Measurements from ENCODE around the gene PPT1. TPM values are rescaled to one million over a fixed set of nuclear protein-coding genes. Genes with fewer than 3 reads are reported as not detected.

Gene PPT1
- total RNA-seq, 1 donor from 2014 or later = 33.4 TPM

DNA sequence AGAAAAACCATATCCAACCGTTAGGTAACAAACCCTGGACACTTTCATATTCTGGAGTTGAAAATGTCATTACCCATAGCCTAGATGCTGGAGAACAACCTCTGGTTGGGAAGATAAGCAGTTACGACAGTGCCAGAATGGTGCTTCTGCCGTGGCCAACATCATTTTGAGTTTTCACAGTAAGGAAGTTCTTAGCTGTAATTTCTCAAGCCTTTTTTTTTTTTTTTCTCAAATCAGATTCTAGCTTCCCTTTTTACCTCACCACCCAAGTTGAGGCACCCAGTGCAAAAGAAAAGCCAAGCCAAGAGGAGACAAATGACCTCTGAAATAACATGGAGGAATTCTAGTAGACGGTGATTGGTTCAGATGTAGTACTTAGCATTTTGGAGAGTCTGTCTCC is 21.8 kb downstream of the PPT1 start:
- Histone ChIP-seq H3K36me3 (ENCODE audit: control insufficient read depth in 3 of 3, insufficient read depth in 3 of 3, low read length in 3 of 3) (peaks cover 28 to 53% (median 53%) of the 10 kb centered on the region in 3 donors), H3K27me3 (ENCODE audit: control insufficient read depth in 3 of 3, insufficient read depth in 3 of 3, low read length in 3 of 3) (no peaks in the 10 kb centered on the region), H3K9me3 (ENCODE audit: control insufficient read depth in 3 of 3, low read length in 3 of 3) (no peaks in the 10 kb centered on the region), H3K27ac (ENCODE audit: low read depth, low read length) (no peak overlapping the region), H3K4me3 (ENCODE audit: low read length in 3 of 3) (no peak overlapping the region), H3K4me1 (ENCODE audit: control insufficient read depth in 3 of 3, insufficient read depth in 3 of 3, low read length in 3 of 3) (peaks cover 0 to 3% (median 0%) of the 10 kb centered on the region in 3 donors), H3K9ac (ENCODE audit: low read depth in 1 of 3, low read length in 3 of 3) (no peak overlapping the region)

DNA sequence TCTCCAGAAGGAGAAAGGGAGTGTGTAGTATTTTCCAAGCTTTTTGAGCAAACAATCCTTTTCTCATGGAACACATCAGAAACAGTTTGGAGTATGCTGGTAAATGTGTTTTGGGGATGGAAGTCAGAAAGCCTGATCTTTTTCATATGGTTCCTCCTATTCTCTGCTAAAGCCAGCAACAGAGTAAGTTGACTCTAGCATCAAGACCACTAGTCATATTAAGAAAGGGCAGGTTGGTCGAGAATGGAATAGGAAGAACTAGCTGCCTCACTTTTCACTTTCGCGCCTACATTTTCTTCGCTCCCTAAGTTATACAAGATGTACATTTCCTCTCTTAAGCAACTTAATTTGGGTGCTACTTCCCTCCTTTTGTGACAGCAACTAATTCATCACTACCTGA is 24.0 kb downstream of the PPT1 start:
- H3K36me3 ChIP-seq (ENCODE audit: control insufficient read depth in 3 of 3, insufficient read depth in 3 of 3, low read length in 3 of 3) = peaks cover 36 to 74% (median 57%) of the 10 kb centered on the region in 3 donors
- H3K9ac ChIP-seq (ENCODE audit: low read depth in 1 of 3, low read length in 3 of 3) = no peak overlapping the region
- no peak overlapping the region for H3K4me3 ChIP-seq (ENCODE audit: low read length in 3 of 3)
- H3K9me3 ChIP-seq (ENCODE audit: control insufficient read depth in 3 of 3, low read length in 3 of 3) = no peaks in the 10 kb centered on the region
- H3K4me1 ChIP-seq (ENCODE audit: control insufficient read depth in 3 of 3, insufficient read depth in 3 of 3, low read length in 3 of 3) = peaks cover 0 to 3% (median 0%) of the 10 kb centered on the region in 3 donors
- no peaks in the 10 kb centered on the region for H3K27me3 ChIP-seq (ENCODE audit: control insufficient read depth in 3 of 3, insufficient read depth in 3 of 3, low read length in 3 of 3)
- H3K27ac ChIP-seq (ENCODE audit: low read depth, low read length) = no peak overlapping the region

DNA sequence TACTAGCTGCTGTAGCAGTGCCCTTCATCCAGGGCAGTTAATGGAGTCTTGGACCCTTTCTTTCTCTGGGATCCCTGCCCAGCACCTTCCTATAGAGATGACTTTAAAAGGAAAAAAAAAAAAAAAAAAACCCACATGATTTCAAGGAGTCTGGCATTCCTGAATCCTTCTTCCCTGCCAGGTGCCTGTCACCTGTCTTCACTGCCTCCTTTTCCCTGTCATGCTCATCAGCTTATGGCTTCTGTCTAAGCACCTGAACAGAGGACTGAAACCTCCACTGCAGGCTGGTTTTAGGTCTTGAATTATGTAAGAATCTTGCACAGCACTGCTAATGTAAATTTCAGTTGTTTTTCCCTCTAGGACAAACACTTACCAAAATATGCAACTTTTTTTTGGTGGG is 24.9 kb downstream of the PPT1 start:
- peaks cover 0 to 6% (median 0%) of the 10 kb centered on the region in 3 donors for H3K4me1 ChIP-seq (ENCODE audit: control insufficient read depth in 3 of 3, insufficient read depth in 3 of 3, low read length in 3 of 3)
- H3K36me3 ChIP-seq (ENCODE audit: control insufficient read depth in 3 of 3, insufficient read depth in 3 of 3, low read length in 3 of 3) = peaks cover 44 to 79% (median 60%) of the 10 kb centered on the region in 3 donors
- no peaks in the 10 kb centered on the region for H3K9me3 ChIP-seq (ENCODE audit: control insufficient read depth in 3 of 3, low read length in 3 of 3)
- H3K9ac ChIP-seq (ENCODE audit: low read depth in 1 of 3, low read length in 3 of 3) = no peak overlapping the region
- H3K27me3 ChIP-seq (ENCODE audit: control insufficient read depth in 3 of 3, insufficient read depth in 3 of 3, low read length in 3 of 3) = no peaks in the 10 kb centered on the region
- no peak overlapping the region for H3K4me3 ChIP-seq (ENCODE audit: low read length in 3 of 3)
- H3K27ac ChIP-seq (ENCODE audit: low read depth, low read length) = no peak overlapping the region

GRCh38 chr1:40067851-40068250 is 29.2 kb downstream of the PPT1 start:
- Histone ChIP-seq H3K4me3 (ENCODE audit: low read length in 3 of 3) (no peak overlapping the region), H3K36me3 (ENCODE audit: control insufficient read depth in 3 of 3, insufficient read depth in 3 of 3, low read length in 3 of 3) (peaks cover 68 to 98% (median 82%) of the 10 kb centered on the region in 3 donors), H3K9ac (ENCODE audit: low read depth in 1 of 3, low read length in 3 of 3) (no peak overlapping the region), H3K27me3 (ENCODE audit: control insufficient read depth in 3 of 3, insufficient read depth in 3 of 3, low read length in 3 of 3) (no peaks in the 10 kb centered on the region), H3K4me1 (ENCODE audit: control insufficient read depth in 3 of 3, insufficient read depth in 3 of 3, low read length in 3 of 3) (peaks cover 0 to 7% (median 4%) of the 10 kb centered on the region in 3 donors), H3K27ac (ENCODE audit: low read depth, low read length) (no peak overlapping the region), H3K9me3 (ENCODE audit: control insufficient read depth in 3 of 3, low read length in 3 of 3) (no peaks in the 10 kb centered on the region)

DNA sequence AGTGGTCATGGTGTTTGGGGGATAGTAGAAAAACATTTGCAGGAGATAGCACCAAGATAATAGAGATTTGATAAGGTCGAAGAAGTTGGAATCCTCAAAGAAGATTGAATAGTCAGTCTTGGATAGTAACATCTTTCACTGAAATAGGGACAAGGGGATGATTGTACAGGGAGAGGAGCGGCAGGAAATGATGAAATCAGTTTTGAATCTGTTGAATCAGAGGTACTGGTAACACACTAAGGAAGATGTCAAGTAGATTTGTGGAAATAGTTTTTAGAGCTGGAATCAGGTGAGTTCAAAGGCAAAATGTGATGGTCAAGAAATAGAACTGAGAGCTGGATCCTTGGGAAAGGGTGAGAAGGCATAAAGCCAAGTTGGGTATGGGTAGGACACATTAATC is 30.0 kb downstream of the PPT1 start:
- Histone ChIP-seq H3K27ac (ENCODE audit: low read depth, low read length) (no peak overlapping the region), H3K9ac (ENCODE audit: low read depth in 1 of 3, low read length in 3 of 3) (no peak overlapping the region), H3K4me1 (ENCODE audit: control insufficient read depth in 3 of 3, insufficient read depth in 3 of 3, low read length in 3 of 3) (peaks cover 0 to 7% (median 4%) of the 10 kb centered on the region in 3 donors), H3K36me3 (ENCODE audit: control insufficient read depth in 3 of 3, insufficient read depth in 3 of 3, low read length in 3 of 3) (peaks cover 65 to 95% (median 77%) of the 10 kb centered on the region in 3 donors), H3K4me3 (ENCODE audit: low read length in 3 of 3) (no peak overlapping the region), H3K27me3 (ENCODE audit: control insufficient read depth in 3 of 3, insufficient read depth in 3 of 3, low read length in 3 of 3) (no peaks in the 10 kb centered on the region), H3K9me3 (ENCODE audit: control insufficient read depth in 3 of 3, low read length in 3 of 3) (no peaks in the 10 kb centered on the region)

DNA sequence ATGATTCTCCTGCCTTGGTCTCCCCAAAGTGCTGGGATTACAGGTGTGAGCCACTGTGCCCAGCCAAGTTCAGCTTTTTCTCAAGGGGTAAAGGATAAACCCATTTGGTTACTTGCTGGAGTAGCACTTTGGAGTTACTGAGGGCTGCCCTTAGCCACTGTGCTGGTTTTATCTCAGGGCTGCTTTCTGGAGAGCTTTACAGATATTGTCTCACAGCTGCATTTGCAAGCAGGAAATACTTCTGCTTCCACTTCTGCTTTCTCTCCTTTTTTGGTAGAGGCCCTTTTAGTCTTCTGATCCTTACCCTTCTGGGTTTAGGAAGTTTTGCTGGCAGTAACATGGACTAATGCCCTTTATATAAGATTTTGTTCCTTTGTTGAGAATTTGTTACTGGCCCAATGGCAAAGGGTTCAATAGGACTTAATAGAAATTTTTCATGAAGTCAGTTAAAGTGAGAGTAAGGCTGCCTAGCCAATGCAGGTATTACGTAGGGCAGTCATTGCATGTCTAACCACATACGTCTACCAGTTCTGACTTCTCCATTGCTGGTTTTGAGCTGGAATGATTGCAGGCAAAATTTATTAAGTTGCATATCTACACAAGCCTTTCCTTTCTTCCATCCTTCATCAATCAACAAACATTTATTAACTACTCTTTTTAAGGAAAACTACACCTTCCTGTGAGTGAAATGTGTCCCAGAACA is 32.1 kb downstream of the PPT1 start:
- Histone ChIP-seq H3K9ac (ENCODE audit: low read depth in 1 of 3, low read length in 3 of 3) (no peak overlapping the region), H3K27ac (ENCODE audit: low read depth, low read length) (no peak overlapping the region), H3K4me3 (ENCODE audit: low read length in 3 of 3) (no peak overlapping the region), H3K36me3 (ENCODE audit: control insufficient read depth in 3 of 3, insufficient read depth in 3 of 3, low read length in 3 of 3) (peaks cover 52 to 80% (median 73%) of the 10 kb centered on the region in 3 donors), H3K27me3 (ENCODE audit: control insufficient read depth in 3 of 3, insufficient read depth in 3 of 3, low read length in 3 of 3) (no peaks in the 10 kb centered on the region), H3K9me3 (ENCODE audit: control insufficient read depth in 3 of 3, low read length in 3 of 3) (no peaks in the 10 kb centered on the region), H3K4me1 (ENCODE audit: control insufficient read depth in 3 of 3, insufficient read depth in 3 of 3, low read length in 3 of 3) (peaks cover 4 to 14% (median 4%) of the 10 kb centered on the region in 3 donors)

DNA sequence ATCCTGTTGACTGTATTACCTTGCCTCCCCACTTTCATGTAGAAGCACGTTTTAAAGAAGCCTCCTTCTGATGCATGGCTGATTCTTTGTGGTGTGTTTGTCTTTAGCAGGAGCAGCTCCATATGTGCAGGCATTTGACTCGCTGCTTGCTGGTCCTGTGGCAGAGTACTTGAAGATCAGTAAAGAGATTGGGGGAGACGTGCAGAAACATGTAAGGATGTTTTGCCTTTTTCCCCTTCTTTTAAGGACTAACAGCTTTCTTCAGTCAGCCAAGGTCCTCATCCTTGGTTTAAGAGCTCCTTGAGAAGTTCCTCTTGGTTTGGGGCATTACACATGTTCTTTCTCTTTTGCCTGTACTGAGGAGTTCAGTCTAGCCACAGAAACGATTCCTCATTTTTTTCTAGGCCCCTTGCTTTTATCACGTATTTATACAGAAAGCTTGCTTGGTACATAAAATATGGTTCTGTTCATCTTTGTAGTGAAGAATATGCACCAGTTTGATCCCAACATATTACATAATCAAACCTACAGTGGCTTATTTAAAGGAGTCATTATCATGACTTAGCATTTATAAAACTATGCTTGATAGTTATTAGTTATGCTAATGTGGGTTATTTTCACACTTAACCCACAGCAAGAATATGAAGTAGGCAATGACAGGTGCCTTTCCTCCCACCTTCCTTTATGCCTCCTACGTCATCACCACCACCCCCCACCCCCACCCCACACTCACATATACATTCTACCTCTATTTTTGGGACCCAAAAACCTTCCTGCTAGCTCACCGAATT is 36.9 kb downstream of the PPT1 start:
- Histone ChIP-seq H3K9me3 (ENCODE audit: control insufficient read depth in 3 of 3, low read length in 3 of 3) (no peaks in the 10 kb centered on the region), H3K9ac (ENCODE audit: low read depth in 1 of 3, low read length in 3 of 3) (no peak overlapping the region), H3K27me3 (ENCODE audit: control insufficient read depth in 3 of 3, insufficient read depth in 3 of 3, low read length in 3 of 3) (no peaks in the 10 kb centered on the region), H3K36me3 (ENCODE audit: control insufficient read depth in 3 of 3, insufficient read depth in 3 of 3, low read length in 3 of 3) (peaks cover 15 to 45% (median 36%) of the 10 kb centered on the region in 3 donors), H3K4me3 (ENCODE audit: low read length in 3 of 3) (no peak overlapping the region), H3K27ac (ENCODE audit: low read depth, low read length) (peak overlapping the region; percentile 32), H3K4me1 (ENCODE audit: control insufficient read depth in 3 of 3, insufficient read depth in 3 of 3, low read length in 3 of 3) (peaks cover 11 to 38% (median 18%) of the 10 kb centered on the region in 3 donors)

- Histone ChIP-seq H3K4me3 (ENCODE audit: low read length in 3 of 3) (no peak overlapping the region), H3K4me1 (ENCODE audit: control insufficient read depth in 3 of 3, insufficient read depth in 3 of 3, low read length in 3 of 3) (peaks cover 11 to 36% (median 17%) of the 10 kb centered on the region in 3 donors), H3K9ac (ENCODE audit: low read depth in 1 of 3, low read length in 3 of 3) (peak overlapping the region in 1 of 3 donors; percentile 14), H3K27ac (ENCODE audit: low read depth, low read length) (peak overlapping the region; percentile 32), H3K9me3 (ENCODE audit: control insufficient read depth in 3 of 3, low read length in 3 of 3) (no peaks in the 10 kb centered on the region), H3K27me3 (ENCODE audit: control insufficient read depth in 3 of 3, insufficient read depth in 3 of 3, low read length in 3 of 3) (no peaks in the 10 kb centered on the region), H3K36me3 (ENCODE audit: control insufficient read depth in 3 of 3, insufficient read depth in 3 of 3, low read length in 3 of 3) (peaks cover 9 to 38% (median 29%) of the 10 kb centered on the region in 3 donors)
Observed at GRCh38 chr1:40059338-40059959, 37.6 kb downstream of the PPT1 start.

DNA sequence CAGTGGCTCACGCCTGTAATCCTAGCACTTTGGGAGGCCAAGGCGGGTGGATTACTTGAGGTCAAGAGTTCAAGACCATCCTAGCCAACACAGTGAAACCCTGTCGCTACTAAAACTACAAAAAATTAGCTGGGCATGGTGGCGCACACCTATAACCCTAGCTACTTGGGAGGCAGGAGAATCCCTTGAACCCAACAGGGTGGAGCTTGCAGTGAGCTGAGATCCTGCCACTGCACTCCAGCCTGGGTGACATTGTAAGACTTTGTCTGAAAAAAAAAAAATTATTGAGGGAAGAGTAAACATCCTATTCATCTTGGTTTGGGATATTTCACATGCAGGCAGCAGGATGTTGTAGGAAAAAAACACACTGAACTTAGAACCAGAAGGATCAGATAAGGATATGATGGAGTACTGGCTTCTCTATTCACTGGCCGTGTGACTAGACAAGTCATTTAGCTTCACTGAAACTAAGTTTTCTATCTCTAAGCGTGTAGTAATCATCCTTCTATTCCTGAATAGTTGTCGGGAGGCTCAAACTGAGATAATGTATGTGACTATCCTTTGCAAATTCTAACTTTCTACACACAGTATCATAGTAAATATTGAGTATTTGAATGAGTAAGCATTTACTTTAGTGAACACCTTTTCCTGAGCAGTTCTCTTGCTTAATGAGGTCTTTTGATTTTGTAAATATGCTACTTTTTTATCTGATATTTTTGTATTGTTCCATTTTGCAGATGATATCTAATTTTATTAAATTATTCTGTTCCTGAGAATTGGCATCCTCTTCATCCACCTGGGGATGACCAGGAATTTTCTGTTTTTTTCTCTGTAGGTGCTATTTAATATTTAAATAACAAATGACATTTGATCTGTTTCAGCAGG is 38.4 kb downstream of the PPT1 start:
- no peak overlapping the region for H3K9ac ChIP-seq (ENCODE audit: low read depth in 1 of 3, low read length in 3 of 3)
- H3K9me3 ChIP-seq (ENCODE audit: control insufficient read depth in 3 of 3, low read length in 3 of 3) = no peaks in the 10 kb centered on the region
- peak overlapping the region; percentile 28 for H3K27ac ChIP-seq (ENCODE audit: low read depth, low read length)
- no peak overlapping the region for H3K4me3 ChIP-seq (ENCODE audit: low read length in 3 of 3)
- H3K27me3 ChIP-seq (ENCODE audit: control insufficient read depth in 3 of 3, insufficient read depth in 3 of 3, low read length in 3 of 3) = no peaks in the 10 kb centered on the region
- H3K4me1 ChIP-seq (ENCODE audit: control insufficient read depth in 3 of 3, insufficient read depth in 3 of 3, low read length in 3 of 3) = peaks cover 11 to 35% (median 14%) of the 10 kb centered on the region in 3 donors
- H3K36me3 ChIP-seq (ENCODE audit: control insufficient read depth in 3 of 3, insufficient read depth in 3 of 3, low read length in 3 of 3) = peaks cover 2 to 30% (median 22%) of the 10 kb centered on the region in 3 donors

Measured in skeletal muscle tissue (tissue), 4 donors.